Activated T-cell treated with anti-CD3 and anti-CD28 coated beads for 4 hours (primary cell): ENCODE results near the gene RGS10.

ENCODE experiments used
- DNase-seq: peaks from one replicate; pipeline ENCODE4 v3.0.0-alpha.2; 2020

The RGS10 gene

GRCh38 chr10:119495021-119495505 lies 47.5 kb downstream of the RGS10 start:
- DNase-seq: no peak

DNA sequence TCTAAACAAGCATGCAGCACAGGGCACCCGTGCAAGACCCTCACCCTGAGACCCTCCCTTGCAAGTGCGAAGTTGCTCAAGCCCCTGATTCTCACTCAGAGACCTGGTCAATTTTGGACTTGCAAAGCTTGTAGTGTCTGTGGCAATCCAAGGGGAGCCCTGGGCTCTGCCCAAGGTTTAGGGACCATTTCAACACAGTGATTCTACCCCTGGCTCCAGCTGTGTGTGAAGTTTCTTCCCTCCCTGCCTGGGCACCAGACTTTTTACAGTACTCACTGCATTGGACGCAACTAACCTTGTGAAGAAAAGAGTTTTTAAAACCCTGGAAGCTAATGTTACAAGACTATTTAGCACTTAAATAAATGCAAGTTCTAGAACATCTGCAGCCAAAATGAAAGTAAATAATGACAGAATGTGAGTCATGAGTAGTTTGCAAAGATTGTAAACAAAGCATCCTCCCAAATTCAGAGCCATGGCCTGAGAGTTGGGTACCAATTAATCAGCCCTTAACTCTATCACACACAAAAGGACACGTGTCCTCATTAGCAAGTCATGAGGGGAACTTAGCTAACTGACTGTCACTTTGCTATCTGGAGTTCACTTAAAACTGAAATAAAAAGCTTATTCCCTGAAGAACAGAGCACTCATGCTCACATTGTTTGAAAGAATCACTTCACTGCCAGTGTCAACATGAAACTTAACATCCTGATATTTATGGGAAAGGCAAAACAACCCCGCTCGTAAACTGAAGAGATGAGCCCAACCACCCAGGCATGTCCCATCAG lies 48.1 kb downstream of the RGS10 start:
- no peak for DNase-seq

DNA sequence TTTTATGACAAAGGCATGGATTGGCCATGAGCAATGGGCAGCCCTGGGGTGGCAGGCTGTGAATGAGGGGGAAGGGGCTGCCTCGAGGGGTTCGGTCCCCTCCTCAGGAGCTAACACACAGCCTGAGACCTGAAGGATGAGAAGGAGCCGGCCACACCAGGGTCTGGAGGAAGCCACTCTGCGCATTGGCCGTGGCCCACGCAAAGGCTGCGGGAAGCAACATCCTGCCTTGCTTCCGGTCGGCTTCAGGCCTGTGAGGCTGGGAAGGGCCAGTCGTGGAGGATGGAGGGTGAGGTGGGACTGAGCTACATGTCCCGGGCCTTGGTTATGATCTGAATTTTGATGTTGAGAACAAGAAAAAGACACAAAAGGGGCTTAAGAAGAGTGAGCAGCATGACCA lies 49.4 kb downstream of the RGS10 start:
- no peak for DNase-seq

- DNase-seq: no peak
Observed at GRCh38 chr10:119491966-119492757, 50.4 kb downstream of the RGS10 start.

DNA sequence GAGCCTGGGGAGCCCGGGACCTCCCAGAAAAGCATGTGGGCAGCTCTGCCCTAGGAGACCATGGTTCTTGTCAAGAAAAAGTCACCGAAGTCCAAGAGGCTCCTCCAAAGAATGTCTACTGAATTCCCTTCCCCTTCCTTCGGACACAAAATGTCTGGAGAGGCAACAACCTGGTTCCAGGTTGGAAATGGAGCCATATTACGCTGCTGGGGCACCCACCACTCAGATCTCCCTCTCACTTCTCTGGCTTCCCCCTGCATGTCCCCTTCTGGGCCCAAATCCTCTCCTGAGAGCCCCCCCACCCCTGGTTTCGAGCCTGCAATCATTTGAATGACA lies 52.6 kb downstream of the RGS10 start:
- DNase-seq: no peak

DNA sequence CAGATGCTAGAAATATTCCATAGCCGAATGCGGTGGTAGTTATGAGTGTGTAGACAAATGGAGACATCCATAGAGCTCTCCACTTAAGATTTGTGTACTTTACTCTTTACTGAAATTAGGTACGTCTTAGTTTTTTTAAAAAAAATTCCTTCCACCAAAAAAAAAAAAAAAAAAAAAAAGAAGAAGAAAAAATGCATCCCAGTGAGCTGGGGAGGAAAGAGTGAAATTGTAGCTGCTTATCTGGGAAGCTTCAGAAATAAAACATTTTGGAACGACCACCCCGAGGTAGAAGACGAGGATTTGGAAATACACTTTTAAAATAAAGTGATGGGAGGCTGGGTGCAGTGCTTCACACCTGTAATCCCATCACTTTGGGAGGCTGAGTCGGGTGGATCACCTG lies 53.8 kb downstream of the RGS10 start:
- no peak for DNase-seq

DNA sequence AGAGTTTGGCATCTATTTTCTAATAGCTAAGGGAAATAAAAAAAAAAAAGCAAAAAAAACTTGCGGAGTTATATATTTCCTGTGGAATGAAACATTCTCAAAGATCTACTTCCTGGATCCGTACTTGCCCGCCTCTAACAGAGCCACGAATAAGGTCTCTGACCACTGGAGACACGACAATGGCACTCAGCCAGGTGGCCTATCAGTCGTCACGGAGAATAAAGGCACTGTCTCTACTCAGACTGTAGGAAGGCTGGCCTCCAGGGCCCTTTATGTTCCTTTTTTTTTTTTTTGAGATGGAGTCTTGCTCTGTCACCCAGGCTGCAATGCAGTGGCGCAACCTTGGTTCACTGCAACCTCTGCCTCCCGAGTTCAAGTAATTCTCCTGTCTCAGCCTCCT lies 58.7 kb downstream of the RGS10 start:
- DNase-seq: no peak

DNA sequence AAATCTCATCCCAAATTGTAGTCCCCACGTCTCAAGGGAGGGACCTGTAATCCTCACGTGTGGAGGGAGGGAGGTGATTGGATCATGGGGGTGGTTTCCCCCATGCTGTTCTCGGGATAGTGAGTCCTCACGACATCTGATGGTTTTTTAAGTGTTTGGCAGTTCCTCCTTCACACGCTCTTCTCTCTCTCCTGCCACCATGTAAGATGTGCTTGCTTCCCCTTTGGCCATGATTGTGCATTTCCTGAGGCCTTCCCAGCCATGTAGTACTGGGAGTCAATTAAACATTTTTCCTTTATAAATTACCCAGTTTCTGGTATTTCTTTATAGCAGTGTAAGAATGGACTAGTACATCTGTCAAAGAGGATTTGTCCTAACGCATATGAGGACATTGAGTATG lies 59.5 kb downstream of the RGS10 start:
- no peak for DNase-seq

DNA sequence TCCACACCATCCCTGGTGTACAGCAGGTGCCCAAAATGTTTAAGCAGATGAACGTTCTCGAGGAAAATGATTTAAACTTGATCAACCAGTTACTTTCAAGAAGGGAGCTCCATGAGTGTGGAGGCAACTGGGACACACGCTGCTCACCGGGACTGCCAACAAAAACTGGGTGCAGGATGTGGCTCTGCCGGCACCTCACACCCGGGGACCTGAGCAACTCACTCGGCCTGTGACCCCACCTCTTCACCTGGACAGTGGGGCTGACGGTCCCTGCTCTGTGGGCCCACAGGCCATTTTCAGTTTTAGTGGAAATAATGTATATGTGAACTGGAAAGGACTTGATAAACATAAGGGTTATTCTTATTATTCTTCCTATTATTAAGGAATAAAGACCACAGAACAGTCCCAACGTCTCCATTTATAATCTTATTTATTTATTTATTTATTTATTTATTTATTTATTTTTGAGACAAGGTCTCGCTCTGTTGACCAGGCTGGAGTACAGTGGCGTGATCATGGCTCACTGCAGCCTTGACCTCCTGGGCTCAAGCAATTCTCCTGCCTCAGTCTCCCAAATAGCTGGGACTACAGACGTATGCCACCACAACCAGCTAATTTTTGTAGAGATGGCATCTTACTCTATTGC lies 60.6 kb downstream of the RGS10 start:
- DNase-seq: no peak

GRCh38 chr10:119480667-119481066 lies 61.9 kb downstream of the RGS10 start:
- no peak for DNase-seq

DNA sequence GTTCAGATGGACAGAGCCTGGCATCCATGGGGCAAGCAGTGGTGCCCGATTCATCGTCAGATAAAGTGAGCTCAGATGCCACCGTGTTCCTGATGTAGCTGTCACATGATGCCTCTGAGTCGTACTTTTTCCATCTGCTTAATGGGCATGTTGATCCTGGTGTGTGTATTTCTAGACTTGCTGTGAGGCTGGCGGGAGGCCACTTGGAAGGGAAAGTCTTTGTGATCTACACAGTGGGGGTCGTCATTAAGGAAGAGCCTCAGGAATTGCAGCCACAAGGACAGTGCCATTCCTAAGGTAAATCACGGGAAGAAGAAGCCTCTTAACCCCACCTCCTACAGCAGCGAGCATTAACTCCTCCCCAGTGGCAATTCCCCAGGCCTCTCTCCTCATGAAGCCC lies 63.0 kb downstream of the RGS10 start:
- no peak for DNase-seq

GRCh38 chr10:119478811-119479341 lies 63.6 kb downstream of the RGS10 start:
- no peak for DNase-seq

DNA sequence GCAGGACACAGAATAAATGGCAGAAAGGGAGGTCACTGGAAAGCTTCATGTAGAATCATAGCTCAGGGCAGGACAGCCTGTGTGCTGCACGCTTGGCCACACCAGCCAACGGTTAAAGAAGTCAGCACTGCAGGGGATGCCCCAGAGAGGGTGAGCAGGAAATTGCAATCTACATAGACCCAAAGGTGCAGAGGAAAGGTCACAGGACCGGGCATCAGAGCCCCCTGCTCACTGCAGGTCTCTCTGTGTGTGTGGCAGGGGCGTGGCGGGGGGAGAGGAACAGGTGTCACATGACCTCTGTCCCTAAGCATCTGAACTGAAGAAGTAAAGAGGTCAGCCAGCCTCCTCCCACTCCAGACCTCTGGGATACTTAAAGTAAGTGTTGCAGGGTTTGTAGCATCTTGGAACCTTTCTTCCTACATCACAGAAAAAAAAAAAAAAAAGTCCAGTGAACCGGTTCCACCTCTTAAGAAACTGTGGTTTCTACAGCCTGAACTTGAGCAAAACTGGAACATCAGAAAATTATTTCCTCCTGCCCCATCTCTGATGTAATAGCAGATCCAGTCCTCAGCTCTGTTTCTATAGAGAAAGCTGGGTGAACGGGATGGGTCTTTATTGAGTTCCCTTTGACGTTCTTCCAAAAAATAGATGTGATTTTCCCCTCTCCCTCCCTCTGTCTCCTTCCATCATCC lies 64.3 kb downstream of the RGS10 start:
- DNase-seq: no peak

GRCh38 chr10:119477444-119477843 lies 65.1 kb downstream of the RGS10 start:
- no peak for DNase-seq

- DNase-seq: no peak
Observed at GRCh38 chr10:119474606-119475005, 67.9 kb downstream of the RGS10 start.

- no peak for DNase-seq
Observed at GRCh38 chr10:119473771-119474170, 68.7 kb downstream of the RGS10 start.

- no peak for DNase-seq
Observed at GRCh38 chr10:119470920-119471702, 71.4 kb downstream of the RGS10 start.

DNA sequence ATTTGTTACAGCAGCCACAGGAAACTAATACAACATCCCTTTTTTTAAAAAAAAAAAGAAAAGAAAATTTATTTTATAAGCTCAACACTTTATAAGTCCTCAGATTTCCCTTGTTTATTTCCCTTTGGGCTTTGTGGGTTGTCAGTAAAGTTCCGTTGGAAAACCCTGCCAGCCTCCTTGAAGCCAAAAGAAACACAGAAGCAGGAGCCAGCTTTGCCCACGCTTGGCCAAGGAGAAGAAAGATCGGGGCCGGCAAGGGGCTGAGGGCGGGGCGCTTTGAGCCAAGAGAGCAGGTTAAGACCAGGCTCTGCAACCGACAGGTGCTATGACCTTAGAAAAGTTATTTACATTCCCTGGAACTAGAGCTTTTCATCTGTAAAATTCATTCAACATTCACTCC lies 72.7 kb downstream of the RGS10 start:
- DNase-seq: no peak

DNA sequence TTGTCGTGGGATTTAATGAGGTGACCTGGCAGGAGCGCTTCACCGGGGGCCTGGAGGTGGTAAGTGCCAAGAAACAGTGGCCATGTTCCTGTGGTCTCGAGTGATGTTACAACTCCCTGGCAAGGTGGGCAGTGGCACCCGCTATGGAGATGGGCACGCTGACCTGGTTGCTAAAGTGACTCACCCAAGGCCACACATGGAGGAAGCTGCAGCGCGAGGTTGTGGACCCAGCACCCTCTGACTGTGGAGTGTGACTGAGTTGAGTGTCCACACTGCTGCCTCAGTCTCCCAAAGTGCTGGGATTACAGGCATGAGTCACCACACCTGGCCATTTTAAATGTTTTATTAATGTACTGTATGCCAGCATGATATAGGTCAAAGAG lies 73.2 kb downstream of the RGS10 start:
- no peak for DNase-seq

DNA sequence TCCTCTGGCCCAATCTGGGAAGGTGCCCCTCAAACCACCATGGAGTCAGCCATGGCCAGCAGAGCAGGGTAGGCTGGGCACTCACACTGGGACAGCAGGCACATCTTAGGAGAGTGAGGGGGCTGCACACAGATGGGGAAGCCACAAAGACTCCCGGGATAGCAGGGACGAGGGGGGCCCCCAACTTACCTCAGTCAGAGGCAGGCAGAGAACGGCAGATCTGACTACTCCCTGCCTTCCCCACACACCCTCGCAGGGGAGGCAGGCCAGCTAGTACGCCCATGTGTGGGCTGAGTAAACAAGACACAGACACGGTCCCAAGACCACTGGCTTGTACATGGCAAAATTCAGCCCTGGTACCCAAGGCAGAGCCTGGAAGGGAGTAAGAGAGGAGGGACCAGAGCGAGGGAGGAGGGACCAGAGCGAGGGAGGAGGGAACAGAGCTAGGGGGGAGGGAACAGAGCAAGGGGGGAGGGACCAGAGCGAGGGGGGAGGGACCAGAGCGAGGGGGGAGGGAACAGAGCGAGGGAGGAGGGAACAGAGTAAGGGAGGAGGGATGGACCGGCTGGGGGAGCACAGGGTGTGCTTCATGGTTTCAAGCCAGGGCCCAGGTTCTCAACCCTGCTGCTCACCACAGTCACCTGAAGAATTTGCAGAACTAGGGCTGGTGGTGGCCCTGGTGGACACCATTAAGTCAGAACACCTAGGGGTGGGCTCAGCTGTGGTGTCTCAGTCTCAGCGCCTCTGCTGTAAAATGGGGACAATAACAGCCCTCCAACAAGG lies 73.8 kb downstream of the RGS10 start:
- DNase-seq: no peak

GRCh38 chr10:119466655-119467054 lies 75.9 kb downstream of the RGS10 start:
- DNase-seq: no peak
